Loucy (cell line): ENCODE data around the gene PTCH2.

Experiments used
- H2AFZ ChIP-seq: fragments of 200-600 bp; sonication (generic); 2 replicates; pipeline ENCODE4 v1.6.0; 2016; ENCODE audit warnings: antibody characterized with exemption, mild to moderate bottlenecking, low read length, moderate library complexity
- H3F3A ChIP-seq: fragments of 200-600 bp; 2 replicates; pipeline ENCODE4 v1.6.0; 2016; ENCODE audit warnings: antibody characterized with exemption, low read depth, mild to moderate bottlenecking
- H3K27me3 ChIP-seq: fragments of 200-600 bp; sonication (generic); 2 replicates; pipeline ENCODE4 v1.6.1; 2014; ENCODE audit warnings: low read length, mild to moderate bottlenecking; ENCODE audit not compliant: insufficient read depth, poor library complexity, severe bottlenecking
- H3K36me3 ChIP-seq: fragments of 200-600 bp; sonication (generic); 2 replicates; pipeline ENCODE4 v1.6.1; 2016; ENCODE audit warnings: low read length; ENCODE audit not compliant: insufficient read depth
- H3K4me1 ChIP-seq: fragments of 200-600 bp; sonication (generic); 2 replicates; pipeline ENCODE4 v1.5.1; 2014; ENCODE audit warnings: low read length, mild to moderate bottlenecking; ENCODE audit not compliant: insufficient read depth, poor library complexity, severe bottlenecking
- H3K4me2 ChIP-seq: fragments of 200-600 bp; sonication (generic); 2 replicates; pipeline ENCODE4 v1.6.0; 2014; ENCODE audit warnings: antibody characterized with exemption, low read length, low read depth, mild to moderate bottlenecking; ENCODE audit not compliant: poor library complexity, severe bottlenecking
- H3K4me3 ChIP-seq: fragments of 200-600 bp; sonication (generic); 2 replicates; pipeline ENCODE4 v1.5.1; 2014; ENCODE audit warnings: low read length, mild to moderate bottlenecking, mixed read lengths; ENCODE audit not compliant: poor library complexity, severe bottlenecking
- H3K79me2 ChIP-seq: fragments of 200-600 bp; sonication (generic); 2 replicates; pipeline ENCODE4 v1.6.1; 2014; ENCODE audit warnings: low read length; ENCODE audit not compliant: insufficient read depth
- H3K9ac ChIP-seq: fragments of 200-600 bp; sonication (generic); 2 replicates; pipeline ENCODE4 v1.6.0; 2014; ENCODE audit warnings: mild to moderate bottlenecking, low read depth, low read length, moderate library complexity; ENCODE audit not compliant: poor library complexity, severe bottlenecking
- H3K9me2 ChIP-seq: fragments of 200-600 bp; sonication (generic); replicated peaks from 2 replicates; pipeline ENCODE4 v1.6.1; 2016; ENCODE audit warnings: low read depth, low read length, mixed read lengths
- H3K9me3 ChIP-seq: fragments of 200-600 bp; sonication (generic); 2 replicates; pipeline ENCODE4 v1.6.1; 2014; ENCODE audit warnings: mild to moderate bottlenecking, antibody characterized with exemption, low read length, low read depth; ENCODE audit not compliant: insufficient read depth
- H4K20me1 ChIP-seq: fragments of 200-600 bp; sonication (generic); 2 replicates; pipeline ENCODE4 v1.6.0; 2014; ENCODE audit warnings: antibody characterized with exemption, low read length, mild to moderate bottlenecking; ENCODE audit not compliant: insufficient read depth, poor library complexity, severe bottlenecking
- CTCF ChIP-seq: fragments of 200-600 bp; sonication (generic); conservative IDR thresholded peaks from 2 replicates; pipeline ENCODE4 v1.5.1; 2014; ENCODE audit warnings: mild to moderate bottlenecking, antibody characterized with exemption, low read length
- EZH2phosphoT487 ChIP-seq: fragments of 200-600 bp; IDR thresholded peaks from 2 replicates; pipeline ENCODE4 v1.6.1; 2018; ENCODE audit warnings: antibody characterized with exemption, mild to moderate bottlenecking, moderate library complexity, borderline replicate concordance

PTCH2 gene

GRCh38 chr1:44807364-44808062 is 35.5 kb downstream of the PTCH2 start:
- Histone ChIP-seq H3K9ac (peak overlapping the region; percentile 60), H3K79me2 (no peaks in the 10 kb centered on the region), H3K9me3 (no peaks in the 10 kb centered on the region), H3K27me3 (no peaks in the 10 kb centered on the region), H3K4me1 (peaks cover 25% of the 10 kb centered on the region), H3K4me3 (no peak overlapping the region), H3K9me2 (no peaks in the 10 kb centered on the region), H3K36me3 (no peaks in the 10 kb centered on the region), H2AFZ (no peak overlapping the region), H4K20me1 (no peaks in the 10 kb centered on the region), H3K4me2 (no peak overlapping the region), H3F3A (no peaks in the 10 kb centered on the region)
- TF ChIP-seq CTCF (no peak), EZH2phosphoT487 (no peak)

DNA sequence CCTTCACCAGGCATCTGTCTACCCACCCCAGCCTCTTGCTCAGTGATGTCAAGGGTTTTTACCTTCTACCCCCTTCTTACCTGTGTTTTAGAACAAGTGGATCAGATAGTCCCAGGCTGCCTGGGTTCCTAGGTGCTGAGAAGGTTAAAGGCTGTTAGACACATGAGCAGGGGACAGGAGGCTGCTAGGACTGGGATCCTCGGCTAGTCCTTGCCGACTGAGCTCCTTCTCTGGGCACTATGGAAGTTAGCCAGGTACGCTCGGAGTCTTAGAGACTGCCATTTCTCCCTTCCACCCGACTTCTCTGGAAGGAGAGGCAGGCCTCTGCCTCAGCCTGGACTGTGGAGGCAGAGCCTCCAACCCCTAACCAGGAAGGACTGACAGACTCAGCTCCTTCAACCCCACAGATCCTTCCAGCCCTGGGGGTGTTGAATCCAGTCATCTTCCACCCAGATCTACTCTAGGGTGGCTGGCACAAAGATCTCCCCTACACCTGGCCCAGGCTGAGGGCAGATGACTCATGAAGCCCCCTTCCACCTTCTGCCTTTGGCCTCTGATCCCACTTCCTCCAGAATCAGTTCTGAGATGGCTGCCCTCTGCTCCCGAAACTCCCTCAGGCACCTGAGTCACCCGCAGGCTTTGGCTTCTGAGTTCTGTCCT is 36.2 kb downstream of the PTCH2 start, which contains the start of gene DYNLT4:
Gene DYNLT4 (minus strand): TSS at position 648 of the 660 bp plus-strand sequence. CDS start 683 bp downstream, outside the sequence.
- H3K79me2 ChIP-seq: no peaks in the 10 kb centered on the region
- H3K36me3 ChIP-seq: no peaks in the 10 kb centered on the region
- H3K4me1 ChIP-seq: peaks cover 25% of the 10 kb centered on the region

DNA sequence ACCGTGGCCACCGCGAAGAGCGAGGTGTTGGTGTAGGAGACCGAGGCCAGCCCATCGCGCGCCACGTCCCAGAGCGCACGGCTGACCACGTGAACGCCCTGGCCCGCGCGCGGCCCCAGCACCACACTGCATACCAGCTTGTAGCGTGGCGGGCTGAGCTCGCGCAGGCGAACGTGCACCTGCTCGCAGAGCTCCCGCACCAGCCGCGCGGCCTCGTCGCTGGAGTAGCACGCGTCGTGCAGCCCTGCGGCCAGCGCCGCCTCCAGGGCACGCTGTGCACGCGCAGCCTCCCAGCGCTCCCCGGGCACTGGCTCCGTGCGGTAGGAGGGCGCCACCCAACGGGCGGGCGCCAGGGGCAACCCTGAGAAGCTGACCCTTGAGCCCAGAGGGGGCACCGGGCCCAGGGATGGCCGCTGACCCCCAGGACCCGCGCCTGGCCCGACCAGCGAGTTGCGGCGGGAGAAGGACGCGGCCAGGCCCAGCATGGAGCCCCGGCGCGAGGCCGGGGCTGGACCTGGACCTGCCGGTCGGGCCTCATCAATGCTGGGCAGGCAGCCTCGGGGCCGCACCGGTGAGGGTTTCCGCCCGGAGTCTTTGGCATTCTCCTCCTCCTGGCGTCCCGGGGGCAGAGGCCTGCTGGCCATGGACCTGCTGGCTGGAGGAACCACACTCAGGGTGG is 36.9 kb downstream of the PTCH2 start:
- Histone ChIP-seq H3K79me2 (no peaks in the 10 kb centered on the region), H3K4me1 (peaks cover 25% of the 10 kb centered on the region), H3K9ac (no peak overlapping the region), H3F3A (no peaks in the 10 kb centered on the region), H3K9me2 (no peaks in the 10 kb centered on the region), H2AFZ (no peak overlapping the region), H3K36me3 (no peaks in the 10 kb centered on the region), H3K27me3 (no peaks in the 10 kb centered on the region), H4K20me1 (no peaks in the 10 kb centered on the region), H3K9me3 (no peaks in the 10 kb centered on the region), H3K4me3 (no peak overlapping the region), H3K4me2 (no peak overlapping the region)
- no peak for TF ChIP-seq CTCF
- no peak for TF ChIP-seq EZH2phosphoT487

More for the DNA sequence above, 36.2 kb downstream of the PTCH2 start, which contains the start of gene DYNLT4:
- Histone ChIP-seq H3F3A (no peaks in the 10 kb centered on the region), H3K9ac (peak within 1 kb of the TSS; percentile 60), H3K4me2 (no peak within 1 kb of the TSS), H3K4me3 (no peak within 1 kb of the TSS), H3K9me3 (no peaks in the 10 kb centered on the region), H2AFZ (no peak within 1 kb of the TSS), H3K27me3 (no peaks in the 10 kb centered on the region), H3K9me2 (no peaks in the 10 kb centered on the region), H4K20me1 (no peaks in the 10 kb centered on the region)
- TF ChIP-seq CTCF (no peak), EZH2phosphoT487 (no peak)
